ENCODE results near the gene CNTNAP5.

CNTNAP5 gene

DNA sequence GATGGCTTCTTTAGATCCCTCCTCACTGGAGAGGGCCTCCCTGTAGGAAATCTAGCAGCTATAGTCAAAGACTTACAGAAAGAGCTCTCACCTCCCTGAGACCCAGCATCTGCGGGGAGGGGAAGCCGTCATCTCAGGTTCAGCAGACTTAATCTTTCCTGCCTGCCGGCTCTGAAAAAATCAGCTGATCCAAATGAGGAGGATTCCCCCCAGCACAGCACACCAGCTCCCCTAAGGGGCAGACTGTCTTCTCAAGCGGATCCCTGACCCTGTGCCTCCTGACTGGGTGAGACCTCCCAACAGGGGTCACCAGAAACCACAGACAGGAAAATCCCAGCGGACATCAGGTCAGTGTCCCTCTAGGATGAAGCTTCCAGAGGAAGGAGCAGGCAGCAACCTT, 601.9 kb downstream of the CNTNAP5 start:
- DNase-seq (ENCODE audit: low spot score): no peak

DNA sequence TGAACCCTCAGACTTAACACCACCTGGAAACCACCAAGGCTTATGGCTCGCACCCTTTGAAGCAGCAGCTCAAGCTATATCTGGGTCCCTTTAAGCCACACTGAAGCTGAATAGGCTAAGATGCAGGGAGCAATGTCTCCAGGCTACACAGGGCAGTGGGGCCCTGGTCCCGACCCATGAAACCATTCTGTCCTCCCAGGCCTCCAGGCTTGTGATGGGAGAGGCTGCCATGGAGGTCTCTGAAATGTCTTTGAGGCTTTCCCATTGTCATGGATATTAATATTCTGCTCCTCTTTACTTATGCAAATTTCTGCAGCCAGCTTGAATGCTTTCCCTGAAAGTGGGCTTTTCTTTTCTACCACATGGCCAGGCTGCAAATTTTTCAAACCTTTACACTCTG, 608.7 kb downstream of the CNTNAP5 start:
- DNase-seq (ENCODE audit: low spot score): no peak

DNA sequence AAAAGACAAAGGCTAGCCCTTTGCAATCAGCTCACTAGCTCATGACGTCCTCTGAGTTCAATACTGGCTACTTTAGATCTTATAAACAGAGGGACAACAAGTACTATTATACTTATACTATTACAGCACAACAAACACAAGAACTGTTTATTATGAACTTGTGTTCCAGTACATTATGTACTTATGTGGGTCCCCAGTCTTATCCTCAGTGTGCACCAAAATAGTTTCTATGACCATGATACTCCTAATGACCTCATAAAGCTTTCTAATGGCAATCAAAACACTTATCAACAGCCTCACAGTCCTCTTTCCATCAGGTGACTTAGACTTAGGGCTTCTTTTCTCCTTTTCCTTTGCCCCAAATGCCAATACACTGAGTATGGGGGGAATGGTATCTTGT, 614.4 kb downstream of the CNTNAP5 start:
- DNase-seq (ENCODE audit: low spot score): no peak

DNA sequence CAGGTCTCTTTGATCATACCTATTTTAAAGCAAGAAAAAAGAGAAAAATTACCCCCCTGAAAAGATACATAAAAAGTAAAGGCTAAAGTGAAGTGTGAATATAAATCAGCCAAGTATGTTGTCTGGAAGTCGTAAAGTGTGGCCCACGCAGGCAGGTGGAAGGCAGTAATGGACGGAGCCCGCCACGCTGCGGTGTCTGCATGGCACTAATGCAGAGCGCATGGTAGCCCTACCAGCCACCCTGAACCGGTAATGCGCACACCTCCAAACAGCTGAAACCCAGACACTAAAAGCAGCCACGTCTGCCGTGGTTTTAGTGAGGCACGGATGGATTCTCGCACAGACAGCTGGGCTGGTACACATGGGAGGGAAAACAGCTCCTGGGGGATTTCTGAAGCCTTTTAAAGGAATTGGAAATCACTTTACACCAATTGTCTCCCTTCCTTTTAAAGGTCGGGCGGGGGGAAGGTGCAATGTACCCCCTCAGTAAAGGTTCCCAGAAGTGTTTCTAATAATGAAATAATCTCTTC, 615.2 kb downstream of the CNTNAP5 start:
- no peak for DNase-seq (ENCODE audit: low spot score)

DNA sequence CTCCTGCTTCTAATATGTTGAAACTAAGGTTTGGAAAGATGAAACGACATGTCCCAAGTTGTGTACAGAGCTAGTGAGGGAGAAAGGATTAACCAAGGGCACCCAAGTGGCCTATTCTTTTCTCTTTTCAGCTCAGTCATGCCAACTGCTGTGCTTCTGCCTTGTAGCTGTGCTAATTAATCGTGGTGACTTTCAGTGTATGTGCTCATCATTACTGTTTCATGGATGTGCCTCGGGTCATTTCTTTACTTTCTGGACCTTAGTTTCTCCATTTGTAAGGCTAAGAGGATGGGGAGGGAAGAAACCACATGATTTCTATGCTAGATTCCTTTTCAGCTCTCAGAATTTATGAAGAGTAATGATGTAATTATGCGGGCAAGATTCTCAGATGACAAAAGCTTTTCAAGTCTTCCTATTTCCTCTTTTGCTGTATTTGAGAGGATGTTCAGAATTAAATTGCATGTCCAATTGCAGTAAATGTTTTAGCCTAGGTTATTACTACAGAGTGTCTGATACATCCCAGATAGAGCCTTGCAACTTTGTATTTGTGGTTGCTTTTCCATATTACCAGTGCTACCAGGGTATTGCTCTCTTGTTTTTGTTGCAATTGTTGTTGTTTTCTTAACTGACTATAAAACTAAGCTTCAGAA, 621.2 kb downstream of the CNTNAP5 start:
- no peak for DNase-seq (ENCODE audit: low spot score)

DNA sequence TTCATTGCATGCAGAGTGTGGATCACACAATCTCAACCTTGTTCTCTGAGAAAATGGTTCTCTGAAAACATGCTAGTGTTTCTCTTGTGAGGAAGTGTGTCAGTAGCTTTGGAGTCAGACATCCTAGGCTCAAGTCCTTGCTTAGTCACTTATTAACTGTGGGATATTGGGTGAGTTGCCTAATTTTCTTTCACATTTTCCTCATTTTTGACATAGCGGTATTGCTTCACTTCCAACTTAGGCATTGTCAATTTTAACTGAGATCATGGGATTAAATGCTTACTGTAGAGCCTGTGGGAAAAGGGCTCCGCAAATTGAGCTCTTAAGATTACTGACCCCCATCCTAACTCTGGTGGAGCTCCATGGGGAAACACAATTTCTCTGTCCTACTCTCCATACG, 622.2 kb downstream of the CNTNAP5 start:
- no peak for DNase-seq (ENCODE audit: low spot score)

DNA sequence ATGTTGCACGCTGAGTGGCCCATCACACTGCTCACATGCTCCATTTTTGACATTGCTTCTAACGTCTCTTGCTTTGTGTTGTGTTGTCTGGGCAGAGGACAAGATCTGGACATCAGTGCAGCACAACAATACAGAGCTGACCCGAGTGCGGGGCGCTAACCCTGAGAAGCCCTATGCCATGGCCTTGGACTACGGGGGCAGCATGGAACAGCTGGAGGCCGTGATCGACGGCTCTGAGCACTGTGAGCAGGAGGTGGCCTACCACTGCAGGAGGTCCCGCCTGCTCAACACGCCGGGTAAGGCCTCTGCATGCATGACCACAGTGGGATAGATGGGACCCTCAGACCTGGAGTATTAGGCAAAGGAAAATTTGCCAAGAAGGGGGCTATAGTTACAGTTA, 622.6 kb downstream of the CNTNAP5 start:
- DNase-seq (ENCODE audit: low spot score): no peak

DNA sequence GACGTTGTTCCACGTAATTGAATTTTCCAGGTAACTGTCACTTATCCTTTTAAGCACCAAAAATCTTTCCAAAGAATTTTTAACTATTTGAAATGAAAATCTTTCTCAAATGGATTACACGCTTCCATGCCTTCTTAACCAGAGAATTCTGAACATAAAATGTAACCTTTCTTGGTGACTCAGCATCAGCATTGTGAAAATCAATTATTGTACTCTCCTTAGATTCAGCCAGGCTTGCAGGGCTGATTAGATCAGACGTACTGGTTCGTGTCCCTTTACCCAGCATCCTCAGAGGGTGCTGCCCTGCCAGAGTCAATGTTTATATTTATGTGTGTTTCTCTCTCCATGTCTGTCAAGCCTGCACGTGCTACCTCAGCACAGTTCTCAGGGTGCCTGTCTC, 623.9 kb downstream of the CNTNAP5 start:
- DNase-seq (ENCODE audit: low spot score): no peak

DNA sequence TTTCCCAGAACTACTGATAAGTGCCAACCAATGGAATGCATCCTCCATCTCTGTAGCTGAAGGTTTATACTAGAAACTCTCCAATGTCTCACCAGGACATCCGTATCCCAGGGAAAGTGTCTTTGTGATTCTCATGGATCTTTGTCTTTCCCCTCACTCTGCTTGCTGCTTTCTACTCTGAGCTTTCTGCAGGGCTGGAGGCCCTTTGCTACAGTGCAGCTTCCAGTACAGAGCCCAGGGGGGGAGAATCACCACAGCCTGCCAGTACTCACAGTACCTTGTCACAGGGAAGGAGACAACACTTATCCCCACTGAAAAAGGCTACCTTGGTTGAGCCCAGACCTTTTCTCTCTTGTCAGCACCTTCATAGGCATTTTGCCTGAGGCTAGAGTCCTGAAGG, 627.0 kb downstream of the CNTNAP5 start:
- no peak for DNase-seq (ENCODE audit: low spot score)

DNA sequence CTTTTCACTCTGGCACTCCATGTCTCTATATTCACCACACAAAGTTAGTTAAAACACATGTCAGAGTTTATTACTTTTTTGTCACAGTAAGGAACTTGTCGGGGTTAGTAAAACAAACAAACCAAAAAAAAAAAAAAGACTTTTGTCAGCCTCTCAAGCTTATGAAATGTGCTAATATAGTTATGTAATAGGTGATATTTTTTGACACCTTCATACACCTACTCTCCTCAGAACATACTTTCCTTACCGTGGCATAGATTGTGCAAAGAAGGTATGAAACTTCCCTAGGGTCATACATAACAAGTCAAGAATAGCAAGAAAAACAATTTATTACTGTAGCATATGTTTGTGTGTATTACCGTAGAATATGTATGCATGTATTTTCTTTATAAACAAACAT, 633.3 kb downstream of the CNTNAP5 start:
- no peak for DNase-seq (ENCODE audit: low spot score)

DNA sequence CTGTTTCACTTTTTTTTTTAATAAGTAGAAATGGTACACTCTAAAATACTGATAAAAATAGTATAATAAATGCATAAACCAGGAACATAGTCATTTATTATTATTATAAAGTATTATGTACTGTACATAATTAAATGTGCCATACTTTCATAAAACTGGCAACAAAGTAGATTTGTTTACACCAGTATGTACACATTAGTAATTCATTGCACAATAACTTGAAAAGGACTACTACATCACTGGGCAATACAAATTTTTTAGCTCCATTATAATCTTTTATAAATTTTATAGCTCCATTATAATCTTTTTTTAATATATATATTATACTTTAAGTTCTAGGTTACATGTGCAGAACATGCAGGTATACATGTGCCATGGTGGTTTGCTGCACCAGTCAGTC, 636.5 kb downstream of the CNTNAP5 start:
- no peak for DNase-seq (ENCODE audit: low spot score)

DNA sequence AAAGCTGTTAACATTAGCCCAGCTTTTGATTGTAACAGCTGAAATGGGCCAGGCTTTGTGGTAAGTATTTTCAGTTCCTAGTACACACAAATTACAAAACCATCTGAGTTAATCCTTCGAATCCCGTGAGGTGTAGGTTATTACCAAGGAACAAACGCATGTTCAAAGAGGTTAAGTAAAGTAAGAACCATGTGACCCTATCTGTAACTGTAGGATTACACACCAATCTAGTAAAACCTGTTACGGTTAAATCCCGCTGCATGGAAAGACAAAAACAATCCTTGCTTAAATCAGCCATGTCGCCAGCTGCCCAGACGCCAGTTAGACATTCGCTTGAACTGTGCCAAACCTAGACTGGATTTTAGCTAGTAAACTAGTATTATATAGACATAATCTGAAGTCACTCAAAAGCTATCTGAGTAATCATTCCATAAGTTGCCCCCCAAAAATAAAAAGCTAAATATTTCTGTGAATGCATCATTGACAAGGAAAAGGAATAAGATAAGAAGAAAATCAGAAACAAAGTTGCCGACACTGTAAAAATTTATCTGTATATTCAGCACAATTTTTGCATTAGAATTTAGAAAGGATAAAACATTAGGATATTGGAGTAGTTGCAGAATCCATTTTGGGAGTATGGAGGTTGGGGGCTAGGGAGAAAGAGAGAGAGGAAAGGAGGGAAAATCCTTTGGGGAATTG, 638.0 kb downstream of the CNTNAP5 start:
- no peak for DNase-seq (ENCODE audit: low spot score)

DNA sequence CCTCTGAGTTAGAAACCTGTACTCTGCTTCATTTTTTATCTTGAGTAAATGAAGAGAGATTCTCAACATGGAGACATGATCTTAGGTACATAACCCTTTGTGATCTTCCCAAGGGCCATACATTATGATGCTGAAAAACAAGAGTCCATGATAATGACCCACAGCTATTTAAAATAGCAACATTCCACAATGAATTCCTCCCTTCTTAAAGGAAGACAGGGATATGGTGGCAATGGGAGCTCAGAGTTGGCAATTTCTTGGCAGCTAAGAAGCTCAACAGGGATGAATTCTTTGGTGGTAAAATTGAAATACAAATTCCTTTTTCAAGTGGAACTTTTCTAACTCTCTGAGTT, 638.5 kb downstream of the CNTNAP5 start:
- no peak for DNase-seq (ENCODE audit: low spot score)

DNA sequence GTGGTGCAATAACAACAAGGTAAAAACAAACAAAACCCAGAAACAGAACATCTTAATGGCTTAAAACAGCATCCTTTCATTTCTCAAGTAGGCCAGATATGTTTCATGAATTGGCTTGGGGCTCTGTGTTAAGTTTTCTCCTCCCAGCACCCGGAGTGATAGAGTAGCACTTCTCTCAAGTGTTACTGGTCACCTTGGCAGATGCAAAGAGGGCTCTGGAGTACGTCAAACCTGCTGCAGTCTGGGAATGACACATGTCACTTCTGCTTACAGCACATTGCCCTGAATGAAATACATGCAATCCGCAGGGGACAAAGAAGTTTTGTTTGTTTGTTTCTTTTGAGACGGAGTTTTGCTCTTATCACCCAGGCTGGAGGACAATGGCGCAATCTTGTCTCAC, 639.3 kb downstream of the CNTNAP5 start:
- no peak for DNase-seq (ENCODE audit: low spot score)

DNA sequence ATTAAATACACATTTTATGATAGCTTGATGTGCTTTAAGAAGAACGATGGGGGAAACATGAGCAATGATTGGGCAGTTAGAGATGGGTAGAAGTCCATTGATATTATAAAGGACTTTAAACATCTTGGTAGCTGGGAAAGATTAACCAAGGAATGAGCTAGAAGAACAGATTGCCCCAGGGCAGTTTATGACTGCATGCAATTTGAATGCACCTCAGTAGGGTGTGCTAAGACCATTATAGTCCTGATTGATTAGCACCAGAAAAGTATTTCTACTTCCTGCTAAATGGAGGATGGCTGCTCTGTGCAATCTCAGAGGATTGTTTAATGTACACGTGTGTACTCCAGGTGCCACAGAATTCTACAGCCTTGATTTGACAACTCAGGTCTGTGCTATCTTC, 641.9 kb downstream of the CNTNAP5 start:
- no peak for DNase-seq (ENCODE audit: low spot score)

DNA sequence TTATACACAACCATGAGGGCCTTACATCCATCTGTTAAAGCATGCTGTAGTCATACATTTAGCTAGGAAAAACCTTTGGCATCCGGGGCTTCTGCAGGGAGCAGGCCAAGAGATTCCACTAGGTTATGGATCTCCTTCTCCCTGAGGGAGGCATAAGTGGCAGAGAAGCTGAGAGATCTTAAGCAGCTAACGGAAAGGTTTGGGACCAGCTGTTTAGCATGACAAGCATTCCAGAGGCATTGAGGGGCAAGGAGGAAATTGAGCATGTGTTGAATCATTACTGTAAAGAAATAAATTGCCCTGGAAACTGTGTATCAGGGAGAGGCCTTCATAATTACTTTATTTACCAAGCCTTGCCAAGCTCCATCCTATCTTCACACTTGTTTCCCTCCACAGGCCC, 643.1 kb downstream of the CNTNAP5 start:
- DNase-seq (ENCODE audit: low spot score): no peak

DNA sequence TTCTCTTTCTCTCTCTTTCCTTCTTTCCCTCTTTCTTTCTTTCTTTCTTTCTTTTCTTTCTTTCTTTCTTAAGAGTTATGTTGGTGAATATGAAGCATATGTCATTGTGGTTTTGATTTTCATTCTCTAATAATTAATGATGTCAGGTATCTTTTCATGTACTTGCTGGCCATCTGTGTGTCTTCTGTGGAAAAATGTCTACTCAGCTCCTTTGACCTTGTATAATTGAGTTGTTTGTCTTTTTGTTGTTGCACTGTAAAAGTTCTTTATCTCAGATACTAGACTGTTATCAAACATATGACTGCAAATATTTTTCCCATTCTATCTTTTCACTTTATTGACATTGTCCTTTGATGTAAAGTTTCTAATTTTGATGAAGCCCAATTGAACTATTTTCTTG, 645.1 kb downstream of the CNTNAP5 start:
- DNase-seq (ENCODE audit: low spot score): no peak

DNA sequence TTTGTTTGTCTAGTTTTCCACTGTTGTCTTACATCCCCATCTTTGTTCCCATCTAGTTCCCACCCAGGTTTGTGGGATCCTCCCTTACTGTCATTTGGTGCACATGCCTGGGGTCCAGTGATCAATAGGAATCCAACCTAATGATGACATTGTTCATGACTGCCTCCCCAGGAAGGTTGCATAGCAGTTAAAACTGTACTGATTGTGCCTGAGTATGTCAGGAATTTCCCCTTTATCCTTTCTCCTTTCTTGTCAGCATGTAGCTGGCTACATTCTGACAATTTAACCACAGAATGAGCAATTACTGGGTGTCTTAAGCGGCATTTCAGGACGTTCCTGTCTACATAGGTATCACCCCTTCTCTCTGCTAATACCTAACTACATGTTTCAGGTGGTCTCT, 653.0 kb downstream of the CNTNAP5 start:
- DNase-seq (ENCODE audit: low spot score): no peak

DNA sequence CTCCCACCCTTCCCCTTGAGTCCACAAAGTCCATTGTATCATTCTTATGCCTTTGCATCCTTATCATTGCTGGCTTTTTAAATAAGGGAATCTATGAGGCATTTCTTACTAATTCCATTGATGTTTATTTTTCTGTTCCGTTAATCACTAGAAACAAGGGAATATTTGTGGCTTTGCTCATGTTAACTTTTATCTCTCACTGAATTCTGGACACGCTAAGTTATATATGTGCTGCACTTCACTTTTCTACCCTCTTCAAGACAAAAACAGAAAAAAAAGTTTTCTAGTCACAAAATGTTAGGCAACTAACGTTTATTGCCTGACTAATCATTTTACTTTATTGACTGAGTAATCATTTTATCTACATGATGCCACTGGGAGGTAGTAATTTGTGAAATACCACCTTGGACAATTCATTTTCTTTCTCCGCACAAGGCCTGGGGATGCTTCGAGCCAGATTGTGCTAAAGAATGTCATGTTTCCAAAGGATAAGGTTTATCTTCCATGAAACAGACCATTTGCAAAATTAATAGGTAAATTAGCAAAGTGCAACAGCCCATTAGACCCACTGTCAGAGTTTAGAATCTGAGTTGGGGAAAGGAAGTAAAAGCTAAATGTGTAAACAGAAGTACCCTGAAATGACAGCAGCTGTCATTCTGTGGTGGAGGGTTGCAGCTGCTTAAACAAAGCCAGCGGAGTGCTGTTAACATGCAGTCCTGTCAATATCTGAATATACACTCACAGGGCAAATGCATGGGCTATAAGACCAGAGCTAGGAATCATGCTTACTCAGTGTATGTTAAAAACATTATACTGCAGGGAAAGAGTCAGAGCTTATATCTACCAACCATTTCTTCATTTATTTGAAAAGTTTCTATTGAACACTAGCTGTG, 658.7 kb downstream of the CNTNAP5 start:
- no peak for DNase-seq (ENCODE audit: low spot score)

DNA sequence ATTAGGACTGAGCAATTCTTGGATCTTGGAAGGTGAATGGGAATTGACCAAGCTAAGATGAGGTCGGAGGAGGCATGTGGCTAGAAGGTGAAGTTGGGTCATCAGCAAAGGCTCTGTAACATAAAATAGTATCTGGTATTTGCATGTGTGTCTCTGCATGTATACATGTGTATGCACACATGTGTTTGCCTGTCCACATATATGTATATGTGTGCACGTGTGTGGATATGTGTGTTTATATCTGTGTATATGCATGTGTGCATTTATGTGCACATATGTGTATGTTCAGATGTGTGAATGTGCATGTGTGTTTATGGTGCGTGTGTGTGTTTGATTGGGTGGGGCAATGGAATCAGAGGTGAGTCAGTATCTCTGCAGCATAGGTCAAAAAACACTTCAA, 664.3 kb downstream of the CNTNAP5 start:
- no peak for DNase-seq (ENCODE audit: low spot score)

DNA sequence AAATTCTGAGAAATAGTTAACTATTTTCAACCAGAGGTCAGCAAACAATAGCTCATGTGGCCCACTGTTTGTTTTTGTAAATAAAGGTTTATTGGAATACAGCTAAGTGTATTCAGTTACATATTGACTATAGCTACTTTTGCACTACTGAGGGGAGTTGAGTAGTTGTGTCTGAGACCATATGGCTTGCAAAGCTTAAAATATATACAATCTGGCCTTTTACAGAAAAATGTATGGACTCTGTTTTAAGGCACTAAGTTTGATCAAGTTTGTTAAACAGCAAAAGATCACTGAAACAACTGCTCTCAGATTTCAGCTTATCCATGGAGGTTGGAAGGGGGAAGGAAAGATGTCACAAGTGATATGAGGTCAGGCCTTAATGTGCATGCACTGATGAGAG, 667.1 kb downstream of the CNTNAP5 start:
- no peak for DNase-seq (ENCODE audit: low spot score)

DNA sequence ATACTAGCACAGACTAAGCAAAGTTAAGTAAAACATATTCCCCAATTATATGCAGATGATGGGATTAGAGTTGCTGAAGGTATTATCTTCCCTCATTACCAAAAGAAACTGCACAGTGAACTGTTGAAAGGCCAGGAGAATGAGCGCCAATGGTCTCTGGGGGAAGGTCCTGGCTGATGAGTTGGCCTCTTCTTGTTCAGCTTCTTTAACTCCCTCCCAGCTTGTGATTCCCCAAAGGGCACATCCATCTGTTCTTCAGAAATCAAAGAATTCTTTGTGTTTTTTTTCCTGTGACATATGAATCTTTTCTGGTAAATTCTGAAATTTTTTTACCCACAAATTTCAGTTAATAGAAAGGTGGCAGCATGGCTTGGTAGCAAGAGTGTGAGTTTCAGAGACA, 667.6 kb downstream of the CNTNAP5 start:
- DNase-seq (ENCODE audit: low spot score): no peak

DNA sequence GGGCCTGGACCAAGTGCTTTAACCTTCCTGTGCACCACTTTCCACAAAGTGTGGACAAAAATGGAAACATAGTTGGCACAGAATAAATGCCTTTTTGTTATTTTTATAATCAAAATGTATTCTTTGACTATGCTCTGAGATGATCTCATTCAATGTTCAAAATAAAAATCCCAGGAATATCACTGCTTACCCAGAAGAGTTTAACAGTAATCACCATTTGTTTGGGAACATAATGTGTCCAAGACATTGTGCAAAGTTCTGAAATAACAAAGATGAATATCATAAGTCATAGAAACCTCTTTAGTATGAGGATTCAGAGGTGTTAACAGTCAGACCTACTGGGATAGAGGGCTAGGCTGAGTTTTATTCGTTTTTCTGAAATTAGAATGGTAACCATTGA, 668.1 kb downstream of the CNTNAP5 start:
- no peak for DNase-seq (ENCODE audit: low spot score)
